CD8-positive, alpha-beta memory T cell (primary cell): Measurements from ENCODE around the gene PIGS. TPM values are rescaled to one million over a fixed set of nuclear protein-coding genes. Genes with fewer than 3 reads are reported as not detected.
"Not testable (repeated sequence)": the region's sequence is repeated elsewhere in the genome, so short reads cannot be mapped to it uniquely, and the experiment has no call there.

Source experiments
- CTCF ChIA-PET: fragments of 350-600 bp; sonication (Branson Sonifier 250); formaldehyde crosslinking; loops from one replicate; lab custom pipeline; 2021; ENCODE audit warnings: antibody characterized with exemption; lab: Charles Lee
- POLR2A ChIA-PET: fragments of 350-600 bp; sonication (Branson Sonifier 250); formaldehyde crosslinking; loops from one replicate; lab custom pipeline; 2021; ENCODE audit warnings: antibody characterized with exemption; lab: Charles Lee
- DNase-seq, 5 donors: peaks; one replicate each; pipeline versions ENCODE4 v3.0.0 to v3.0.0-alpha.2; 2020 to 2022; ENCODE audit warnings: mixed read lengths in 1 of 5
- H3K27ac ChIP-seq: one replicate; pipeline ENCODE4 v1.7.0; 2013; ENCODE audit warnings: low read depth, mild to moderate bottlenecking, low read length, moderate library complexity
- H3K27me3 ChIP-seq: 2 replicates; pipeline ENCODE4 v1.7.0; 2013; ENCODE audit warnings: low read length, mild to moderate bottlenecking; ENCODE audit not compliant: insufficient read depth, poor library complexity, severe bottlenecking
- H3K36me3 ChIP-seq: 2 replicates; pipeline ENCODE4 v1.7.0; 2013; ENCODE audit warnings: mild to moderate bottlenecking, low read length, moderate library complexity; ENCODE audit not compliant: insufficient read depth
- H3K4me1 ChIP-seq: 2 replicates; pipeline ENCODE4 v1.7.0; 2013; ENCODE audit warnings: mild to moderate bottlenecking, low read length, moderate library complexity; ENCODE audit not compliant: insufficient read depth
- H3K4me3 ChIP-seq: 2 replicates; pipeline ENCODE4 v1.7.0; 2013; ENCODE audit warnings: mild to moderate bottlenecking, low read length
- H3K9me3 ChIP-seq: 2 replicates; pipeline ENCODE4 v1.7.0; 2013; ENCODE audit warnings: mild to moderate bottlenecking, low read length
- H3K27ac Mint-ChIP-seq, 8 donors: one replicate each; pipeline ENCODE4 v1.8.0; 2020 to 2021; ENCODE audit warnings: mixed read lengths in 8 of 8, mild to moderate bottlenecking in 6 of 8, inconsistent platforms in 3 of 8, moderate library complexity in 3 of 8
- H3K27me3 Mint-ChIP-seq, 2 donors: one replicate each; pipeline ENCODE4 v1.8.0; 2020 to 2021; ENCODE audit warnings: mixed read lengths in 2 of 2, mild to moderate bottlenecking in 1 of 2, moderate library complexity in 1 of 2
- H3K36me3 Mint-ChIP-seq, 3 donors: one replicate each; pipeline ENCODE4 v1.8.0; 2020 to 2021; ENCODE audit warnings: mixed read lengths in 3 of 3, inconsistent platforms in 1 of 3, mild to moderate bottlenecking in 1 of 3
- H3K4me1 Mint-ChIP-seq, 3 donors: one replicate each; pipeline ENCODE4 v1.8.0; 2020 to 2021; ENCODE audit warnings: mixed read lengths in 3 of 3, inconsistent platforms in 1 of 3, mild to moderate bottlenecking in 1 of 3
- H3K4me3 Mint-ChIP-seq, 7 donors: one replicate each; pipeline ENCODE4 v1.8.0; 2020 to 2021; ENCODE audit warnings: mixed read lengths in 7 of 7, mild to moderate bottlenecking in 6 of 7, moderate library complexity in 4 of 7, inconsistent platforms in 2 of 7
- H3K9me3 Mint-ChIP-seq, 5 donors: one replicate each; pipeline ENCODE4 v1.8.0; 2020 to 2022; ENCODE audit warnings: mixed read lengths in 5 of 5, mild to moderate bottlenecking in 3 of 5, moderate library complexity in 2 of 5, inconsistent platforms in 1 of 5
- polyA plus RNA-seq: library from polyadenylated mRNA; unstranded; fragments of 300-500 nt; fragmentation: Illumina TruSeq; gene quantifications from one replicate; pipeline ENCODE4 v1.2.3, GENCODE V29; 2021
- total RNA-seq, 2 experiments: library from RNA; stranded (reverse); gene quantifications; one replicate each; pipeline ENCODE4 v1.2.3, GENCODE V29; 2021

PIGS gene
- total and polyA plus RNA-seq, 3 experiments from 2014 or later, result 48.7 to 61.0 (median 50.0) TPM

- H3K36me3 Mint-ChIP-seq, result peaks cover 0 to 2% (median 2%) of the 10 kb centered on the region in 3 donors
- peak within 1 kb of the TSS; percentile 40 to 94 (median 88) for H3K27ac Mint-ChIP-seq
- Histone ChIP-seq H3K9me3 (no peaks in the 10 kb centered on the region), H3K4me1 (peaks cover 33% of the 10 kb centered on the region), H3K27me3 (no peaks in the 10 kb centered on the region), H3K27ac (peak within 1 kb of the TSS; percentile 55), H3K4me3 (peak within 1 kb of the TSS; percentile 42), H3K36me3 (no peaks in the 10 kb centered on the region)
- POLR2A ChIA-PET, result interaction anchor here (0.9 to 2.0 kb wide), 4 partner anchors 21 to 68 kb away, joined by 3 to 12 read pairs (median 6); partner anchors contain the start of gene BLTP2
- H3K9me3 Mint-ChIP-seq, result no peaks in the 10 kb centered on the region
- H3K27me3 Mint-ChIP-seq, result no peaks in the 10 kb centered on the region
- peak within 1 kb of the TSS; percentile 81 to 92 (median 83) for H3K4me3 Mint-ChIP-seq
- H3K4me1 Mint-ChIP-seq, result peaks cover 28 to 41% (median 31%) of the 10 kb centered on the region in 3 donors
- peak; percentile 96 to 99 (median 97) for DNase-seq
- CTCF ChIA-PET, result interaction anchor here (0.9 to 1.6 kb wide), 2 partner anchors 14 to 17 kb away, joined by 3 to 4 read pairs; no protein-coding TSS in a partner anchor
Measured at GRCh38 chr17:28576758-28577465, 5.6 kb upstream of the PIGS start, which contains the start of gene ALDOC. Gene ALDOC, minus strand, starts transcription at chr17:28576895. Its CDS starts 1,363 bp downstream, at chr17:28575532.

GRCh38 chr17:28576016-28576415 lies 4.7 kb upstream of the PIGS start:
- not testable (repeated sequence) for H3K27me3 ChIP-seq, DNase-seq, H3K27me3 Mint-ChIP-seq, H3K36me3 ChIP-seq, H3K9me3 ChIP-seq, H3K9me3 Mint-ChIP-seq, H3K36me3 Mint-ChIP-seq
- ChIA-PET CTCF (interaction anchor here (0.7 to 1.6 kb wide), 3 partner anchors 10 to 29 kb away, joined by 3 to 5 read pairs (median 4); no protein-coding TSS in a partner anchor), POLR2A (interaction anchor here (1.1 to 2.0 kb wide), 2 partner anchors 22 to 69 kb away, joined by 3 to 10 read pairs; partner anchors contain the start of gene BLTP2)
- peaks cover 37% of the 10 kb centered on the region for H3K4me1 ChIP-seq
- Mint-ChIP-seq H3K4me1 (peaks cover 33 to 46% (median 35%) of the 10 kb centered on the region in 3 donors), H3K27ac (peak overlapping the region in 6 of 8 donors; percentile 67 to 94 (median 90)), H3K4me3 (peak overlapping the region; percentile 81 to 92 (median 83))
- H3K4me3 ChIP-seq, result peak overlapping the region; percentile 30
- peak overlapping the region; percentile 20 for H3K27ac ChIP-seq

GRCh38 chr17:28575126-28575795 lies 3.9 kb upstream of the PIGS start:
- Histone ChIP-seq H3K4me1 (peaks cover 41% of the 10 kb centered on the region), H3K9me3 (no peaks in the 10 kb centered on the region), H3K36me3 (no peaks in the 10 kb centered on the region), H3K27ac (no peak overlapping the region), H3K27me3 (no peaks in the 10 kb centered on the region), H3K4me3 (no peak overlapping the region)
- H3K4me3 Mint-ChIP-seq, result peak overlapping the region in 1 of 7 donors; percentile 76
- H3K9me3 Mint-ChIP-seq, result no peaks in the 10 kb centered on the region
- ChIA-PET POLR2A (interaction anchor here (2.0 kb wide), 1 partner anchor 23 kb away, joined by 10 read pairs; no protein-coding TSS in a partner anchor), CTCF (interaction anchor here (0.7 to 1.6 kb wide), 3 partner anchors 9 to 28 kb away, joined by 3 to 5 read pairs (median 4); no protein-coding TSS in a partner anchor)
- H3K27ac Mint-ChIP-seq, result no peak overlapping the region
- peaks cover 0 to 12% (median 2%) of the 10 kb centered on the region in 3 donors for H3K36me3 Mint-ChIP-seq
- peaks cover 38 to 53% (median 41%) of the 10 kb centered on the region in 3 donors for H3K4me1 Mint-ChIP-seq
- DNase-seq, result no peak
- no peaks in the 10 kb centered on the region for H3K27me3 Mint-ChIP-seq

GRCh38 chr17:28574526-28574925 lies 3.2 kb upstream of the PIGS start:
- Mint-ChIP-seq H3K4me3 (peak overlapping the region in 3 of 7 donors; percentile 32 to 76 (median 54)), H3K27me3 (no peaks in the 10 kb centered on the region), H3K36me3 (peaks cover 0 to 16% (median 3%) of the 10 kb centered on the region in 3 donors), H3K27ac (peak overlapping the region in 2 of 8 donors; percentile 32 to 92), H3K4me1 (peaks cover 45 to 60% (median 48%) of the 10 kb centered on the region in 3 donors), H3K9me3 (no peaks in the 10 kb centered on the region)
- peaks cover 48% of the 10 kb centered on the region for H3K4me1 ChIP-seq
- no peak overlapping the region for H3K27ac ChIP-seq
- ChIA-PET POLR2A (no interaction called here), CTCF (no interaction called here)
- no peaks in the 10 kb centered on the region for H3K27me3 ChIP-seq
- DNase-seq, result no peak
- H3K9me3 ChIP-seq, result no peaks in the 10 kb centered on the region
- no peaks in the 10 kb centered on the region for H3K36me3 ChIP-seq
- H3K4me3 ChIP-seq, result no peak overlapping the region

GRCh38 chr17:28573966-28574480 lies 2.7 kb upstream of the PIGS start:
- H3K27me3 Mint-ChIP-seq, result no peaks in the 10 kb centered on the region
- Histone ChIP-seq H3K4me3 (no peak overlapping the region), H3K9me3 (no peaks in the 10 kb centered on the region), H3K27ac (no peak overlapping the region), H3K27me3 (no peaks in the 10 kb centered on the region), H3K4me1 (peaks cover 53% of the 10 kb centered on the region), H3K36me3 (no peaks in the 10 kb centered on the region)
- H3K4me3 Mint-ChIP-seq, result peak overlapping the region in 3 of 7 donors; percentile 32 to 76 (median 54)
- no peaks in the 10 kb centered on the region for H3K9me3 Mint-ChIP-seq
- peaks cover 49 to 65% (median 50%) of the 10 kb centered on the region in 3 donors for H3K4me1 Mint-ChIP-seq
- CTCF ChIA-PET, result no interaction called here
- peak overlapping the region in 1 of 8 donors; percentile 32 for H3K27ac Mint-ChIP-seq
- H3K36me3 Mint-ChIP-seq, result peaks cover 0 to 17% (median 4%) of the 10 kb centered on the region in 3 donors
- no peak for DNase-seq
- POLR2A ChIA-PET, result interaction anchor here (3.8 kb wide), 1 partner anchor 26 kb away, joined by 39 read pairs; the partner anchor contains the start of gene SPAG5

GRCh38 chr17:28573521-28573920 lies 2.2 kb upstream of the PIGS start:
- Mint-ChIP-seq H3K27ac (peak overlapping the region in 1 of 8 donors; percentile 32), H3K9me3 (no peaks in the 10 kb centered on the region), H3K27me3 (no peaks in the 10 kb centered on the region), H3K4me3 (peak overlapping the region in 2 of 7 donors; percentile 52 to 98), H3K36me3 (peaks cover 0 to 18% (median 4%) of the 10 kb centered on the region in 3 donors), H3K4me1 (peaks cover 51 to 69% (median 52%) of the 10 kb centered on the region in 3 donors)
- no peaks in the 10 kb centered on the region for H3K36me3 ChIP-seq
- H3K27ac ChIP-seq, result no peak overlapping the region
- H3K27me3 ChIP-seq, result no peaks in the 10 kb centered on the region
- no peaks in the 10 kb centered on the region for H3K9me3 ChIP-seq
- no peak overlapping the region for H3K4me3 ChIP-seq
- CTCF ChIA-PET, result no interaction called here
- POLR2A ChIA-PET, result interaction anchor here (3.8 kb wide), 1 partner anchor 27 kb away, joined by 39 read pairs; the partner anchor contains the start of gene SPAG5
- no peak for DNase-seq
- H3K4me1 ChIP-seq, result peaks cover 53% of the 10 kb centered on the region

- no peak overlapping the region for H3K4me3 ChIP-seq
- ChIA-PET CTCF (interaction anchor here (3.3 kb wide), 1 partner anchor 21 kb away, joined by 13 read pairs; the partner anchor contains the start of gene UNC119), POLR2A (interaction anchor here (3.8 kb wide), 1 partner anchor 27 kb away, joined by 39 read pairs; the partner anchor contains the start of gene SPAG5)
- Mint-ChIP-seq H3K4me3 (peak overlapping the region in 5 of 7 donors; percentile 47 to 98 (median 97)), H3K9me3 (no peaks in the 10 kb centered on the region), H3K27ac (peak overlapping the region in 6 of 8 donors; percentile 30 to 96 (median 92)), H3K27me3 (no peaks in the 10 kb centered on the region), H3K36me3 (peaks cover 0 to 22% (median 6%) of the 10 kb centered on the region in 3 donors), H3K4me1 (peaks cover 55 to 74% (median 57%) of the 10 kb centered on the region in 3 donors)
- H3K36me3 ChIP-seq, result no peaks in the 10 kb centered on the region
- DNase-seq, result no peak
- H3K27ac ChIP-seq, result no peak overlapping the region
- H3K4me1 ChIP-seq, result peaks cover 53% of the 10 kb centered on the region
- no peaks in the 10 kb centered on the region for H3K9me3 ChIP-seq
- H3K27me3 ChIP-seq, result no peaks in the 10 kb centered on the region
Measured at GRCh38 chr17:28573040-28573380, 1.7 kb upstream of the PIGS start.
